ENCODE data around the gene NOL9.

DNA sequence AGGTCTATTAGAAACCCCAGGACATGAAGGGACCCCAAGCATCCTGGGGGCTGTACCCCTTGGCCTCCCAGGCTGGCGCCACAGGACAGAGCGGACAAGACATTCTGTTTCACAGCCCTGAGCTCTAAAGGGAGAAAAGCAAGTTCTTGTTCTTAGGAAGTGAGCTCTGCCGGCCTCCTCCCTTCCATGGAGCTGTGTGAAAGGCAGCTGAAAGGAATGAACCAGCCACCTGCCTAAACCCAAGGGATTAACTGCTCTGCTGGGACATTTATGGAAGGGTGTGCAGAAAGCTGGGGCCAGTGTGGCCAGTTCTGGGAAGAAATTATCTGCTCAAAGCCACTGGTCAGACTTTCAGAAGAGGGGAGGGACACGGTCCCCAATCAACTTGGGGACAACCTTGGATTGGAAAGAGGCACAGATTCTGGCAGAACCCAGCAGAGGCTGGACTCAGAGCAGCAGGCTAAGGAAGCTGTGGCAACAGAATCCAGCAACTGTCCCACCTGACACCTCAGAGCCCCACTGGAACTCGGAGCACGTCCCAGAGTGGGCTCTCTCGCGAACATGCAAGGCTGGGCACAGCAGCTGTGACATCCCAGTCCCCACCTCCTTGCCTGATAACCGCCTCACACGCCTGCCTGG lies 46.2 kb upstream of the NOL9 start:
- TF ChIP-seq YY1 (IDR thresholded peaks at IDR 0.05; ENCODE audit: insufficient read depth, insufficient read length) (no peak), SUZ12 (IDR thresholded peaks at IDR 0.05; ENCODE audit: extremely low read depth, insufficient read depth, insufficient read length) (no peak)
